Measurements from ENCODE around the gene DPF3.

The DPF3 gene

DNA sequence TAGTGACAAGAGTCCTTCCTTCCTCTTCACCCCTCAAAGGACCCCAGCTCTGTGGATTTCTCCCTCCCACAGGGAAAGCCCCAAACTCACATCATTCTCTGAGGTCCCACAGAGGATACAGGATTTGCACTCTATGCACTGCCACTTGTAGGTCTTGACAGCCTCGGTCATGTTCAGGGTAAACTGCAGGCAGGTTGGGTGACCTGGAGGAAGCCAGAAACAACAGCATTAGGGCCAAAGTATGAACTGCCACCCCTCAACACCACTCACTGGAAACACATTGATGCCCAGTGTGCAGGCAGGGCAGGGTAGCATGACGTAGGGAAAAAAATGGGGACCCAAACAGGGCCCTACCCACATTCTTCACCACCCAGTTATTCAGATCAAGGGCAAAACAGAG is 264.4 kb downstream of the DPF3 start:
- Histone ChIP-seq H3K79me2 (ENCODE audit: control insufficient read depth, low read length) (no peaks in the 10 kb centered on the region), H4K20me1 (ENCODE audit: control insufficient read depth, insufficient read depth, low read depth, low read length) (no peaks in the 10 kb centered on the region), H3K27ac (ENCODE audit: low read depth, low read length) (no peak overlapping the region), H3K27me3 (ENCODE audit: control insufficient read depth, low read length) (peaks cover 5% of the 10 kb centered on the region; the same call in 1 of the 2 replicates), H3K9me3 (ENCODE audit: control insufficient read depth, insufficient read depth, low read length) (0 out of 2 replicates have a peak, but pooled peaks cover 3% of the 10 kb centered on the region), H3F3A (ENCODE audit: control insufficient read depth, insufficient read depth) (no peaks in the 10 kb centered on the region), H3K9me2 (replicated peaks; ENCODE audit: control insufficient read depth, low read length) (no peaks in the 10 kb centered on the region), H3K36me3 (ENCODE audit: control insufficient read depth, low read length) (no peaks in the 10 kb centered on the region), H3K4me3 (ENCODE audit: low read length) (no peak overlapping the region), H3K4me2 (ENCODE audit: low read length) (no peak overlapping the region), H3K4me1 (ENCODE audit: control insufficient read depth, low read length) (no peaks in the 10 kb centered on the region)
- TF ChIP-seq, protein P1, sequence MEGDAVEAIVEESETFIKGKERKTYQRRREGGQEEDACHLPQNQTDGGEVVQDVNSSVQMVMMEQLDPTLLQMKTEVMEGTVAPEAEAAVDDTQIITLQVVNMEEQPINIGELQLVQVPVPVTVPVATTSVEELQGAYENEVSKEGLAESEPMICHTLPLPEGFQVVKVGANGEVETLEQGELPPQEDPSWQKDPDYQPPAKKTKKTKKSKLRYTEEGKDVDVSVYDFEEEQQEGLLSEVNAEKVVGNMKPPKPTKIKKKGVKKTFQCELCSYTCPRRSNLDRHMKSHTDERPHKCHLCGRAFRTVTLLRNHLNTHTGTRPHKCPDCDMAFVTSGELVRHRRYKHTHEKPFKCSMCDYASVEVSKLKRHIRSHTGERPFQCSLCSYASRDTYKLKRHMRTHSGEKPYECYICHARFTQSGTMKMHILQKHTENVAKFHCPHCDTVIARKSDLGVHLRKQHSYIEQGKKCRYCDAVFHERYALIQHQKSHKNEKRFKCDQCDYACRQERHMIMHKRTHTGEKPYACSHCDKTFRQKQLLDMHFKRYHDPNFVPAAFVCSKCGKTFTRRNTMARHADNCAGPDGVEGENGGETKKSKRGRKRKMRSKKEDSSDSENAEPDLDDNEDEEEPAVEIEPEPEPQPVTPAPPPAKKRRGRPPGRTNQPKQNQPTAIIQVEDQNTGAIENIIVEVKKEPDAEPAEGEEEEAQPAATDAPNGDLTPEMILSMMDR (IDR thresholded peaks at IDR 0.05; ENCODE audit: low read depth, low read length, poor library complexity, severe bottlenecking), result no peak
- no peak for TF ChIP-seq EZH2phosphoT487 (IDR thresholded peaks at IDR 0.05; ENCODE audit: borderline replicate concordance, low read length)

DNA sequence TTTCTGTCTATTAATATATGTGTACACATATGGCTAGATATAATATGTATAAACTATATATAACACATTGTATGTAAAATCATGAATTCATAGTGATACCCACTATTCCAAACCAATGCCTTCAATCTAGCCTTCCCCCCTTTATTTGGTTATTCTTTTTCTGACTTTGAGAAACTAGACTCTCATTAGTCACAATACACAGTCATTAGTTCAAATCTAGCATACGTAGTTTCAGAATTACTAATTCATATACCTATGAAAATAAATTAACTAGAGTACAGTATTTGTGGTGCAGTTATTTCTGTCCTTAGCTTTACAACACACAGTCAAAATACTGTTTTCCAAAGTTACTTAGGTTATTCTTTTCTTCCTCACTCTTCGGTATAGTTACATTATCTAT is 268.2 kb downstream of the DPF3 start:
- Histone ChIP-seq H3K9me2 (replicated peaks; ENCODE audit: control insufficient read depth, low read length) (no peaks in the 10 kb centered on the region), H3F3A (ENCODE audit: control insufficient read depth, insufficient read depth) (no peaks in the 10 kb centered on the region), H3K4me2 (ENCODE audit: low read length) (no peak overlapping the region)

DNA sequence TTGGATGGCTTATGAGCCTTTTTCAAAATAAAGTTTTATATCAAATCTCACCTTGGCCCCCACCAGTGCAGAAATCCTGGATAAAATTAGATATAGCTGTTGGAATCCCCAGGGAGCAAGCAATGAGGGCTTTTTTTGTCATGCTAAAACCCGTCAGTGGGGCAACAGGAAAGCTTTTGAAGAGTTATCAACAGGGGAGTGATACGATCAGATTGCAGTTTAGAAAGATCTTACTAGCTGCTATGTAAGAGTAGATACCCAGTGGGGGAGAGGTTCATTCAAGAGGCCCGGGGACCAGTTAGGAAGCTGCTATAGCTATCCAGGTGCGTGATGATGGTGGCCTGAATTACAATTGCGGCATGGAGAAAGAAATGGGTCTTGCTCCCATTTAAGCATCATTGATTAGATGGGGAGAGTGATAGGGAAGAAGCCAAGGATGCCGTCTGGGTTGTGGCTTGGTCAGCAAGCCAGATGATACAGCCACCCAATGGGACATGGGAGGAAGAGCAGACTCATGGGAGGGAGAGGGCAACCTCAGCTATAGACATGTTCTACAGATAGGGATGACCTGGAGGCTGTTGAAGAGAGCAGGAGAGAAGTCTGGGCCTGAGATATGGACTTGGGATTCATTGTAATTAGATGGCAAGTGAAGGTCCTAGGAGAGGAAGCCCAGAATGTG is 272.4 kb downstream of the DPF3 start:
- H3K4me1 ChIP-seq (ENCODE audit: control insufficient read depth, low read length), result no peaks in the 10 kb centered on the region
- 0 out of 2 replicates have a peak, but pooled peaks cover 3% of the 10 kb centered on the region for H3K9me3 ChIP-seq (ENCODE audit: control insufficient read depth, insufficient read depth, low read length)
- no peak overlapping the region for H3K4me2 ChIP-seq (ENCODE audit: low read length)
- no peaks in the 10 kb centered on the region for H3K27me3 ChIP-seq (ENCODE audit: control insufficient read depth, low read length)
- H4K20me1 ChIP-seq (ENCODE audit: control insufficient read depth, insufficient read depth, low read depth, low read length), result no peaks in the 10 kb centered on the region
- no peak overlapping the region for H3K4me3 ChIP-seq (ENCODE audit: low read length)
- H3K9me2 ChIP-seq (replicated peaks; ENCODE audit: control insufficient read depth, low read length), result no peaks in the 10 kb centered on the region
- TF ChIP-seq EZH2phosphoT487 (IDR thresholded peaks at IDR 0.05; ENCODE audit: borderline replicate concordance, low read length), result no peak
- TF ChIP-seq, protein P1 (IDR thresholded peaks at IDR 0.05; ENCODE audit: low read depth, low read length, poor library complexity, severe bottlenecking), result no peak
- H3K79me2 ChIP-seq (ENCODE audit: control insufficient read depth, low read length), result no peaks in the 10 kb centered on the region
- no peaks in the 10 kb centered on the region for H3F3A ChIP-seq (ENCODE audit: control insufficient read depth, insufficient read depth)
- no peak overlapping the region for H3K27ac ChIP-seq (ENCODE audit: low read depth, low read length)
- H3K36me3 ChIP-seq (ENCODE audit: control insufficient read depth, low read length), result no peaks in the 10 kb centered on the region

More for the DNA sequence above, 268.2 kb downstream of the DPF3 start:
- H4K20me1 ChIP-seq (ENCODE audit: control insufficient read depth, insufficient read depth, low read depth, low read length), result no peaks in the 10 kb centered on the region
- H3K79me2 ChIP-seq (ENCODE audit: control insufficient read depth, low read length), result no peaks in the 10 kb centered on the region
- no peaks in the 10 kb centered on the region for H3K4me1 ChIP-seq (ENCODE audit: control insufficient read depth, low read length)
- TF ChIP-seq EZH2phosphoT487 (IDR thresholded peaks at IDR 0.05; ENCODE audit: borderline replicate concordance, low read length), result no peak
- TF ChIP-seq, protein P1 (IDR thresholded peaks at IDR 0.05; ENCODE audit: low read depth, low read length, poor library complexity, severe bottlenecking), result no peak
- H3K4me3 ChIP-seq (ENCODE audit: low read length), result no peak overlapping the region
- H3K36me3 ChIP-seq (ENCODE audit: control insufficient read depth, low read length), result no peaks in the 10 kb centered on the region
- 0 out of 2 replicates have a peak, but pooled peaks cover 3% of the 10 kb centered on the region for H3K9me3 ChIP-seq (ENCODE audit: control insufficient read depth, insufficient read depth, low read length)
- H3K27ac ChIP-seq (ENCODE audit: low read depth, low read length), result no peak overlapping the region
- H3K27me3 ChIP-seq (ENCODE audit: control insufficient read depth, low read length), result no peaks in the 10 kb centered on the region
